A549 (cell line): ENCODE results near the gene TFDP2.

Experiments used
- CEBPB ChIP-seq, 2 experiments: fragments of >200 bp in 1 of 2; sonication (Bioruptor Twin) in 1 of 2; formaldehyde crosslinking in 1 of 2; IDR thresholded peaks; 2 replicates each; pipeline ENCODE4 v1.6.1; 2012 to 2016
- EP300 ChIP-seq, 2 experiments: fragments of >200 bp; sonication (Bioruptor Twin); formaldehyde crosslinking; IDR thresholded peaks; 2 replicates in 1 of 2; 3 replicates in 1 of 2; pipeline ENCODE4 v1.6.1; 2016 to 2017
- POLR2A ChIP-seq: IDR thresholded peaks from 2 replicates; pipeline ENCODE4 v1.6.1; 2012; ENCODE audit warnings: mild to moderate bottlenecking, low read length
- TF ChIP-seq, protein P1 (sequence below): fragments of >200 bp; sonication (Bioruptor Twin); formaldehyde crosslinking; IDR thresholded peaks from 3 replicates; pipeline ENCODE4 v1.5.1; 2016
- TF ChIP-seq, protein P2 (sequence below): fragments of 450-650 bp; IDR thresholded peaks from 2 replicates; pipeline ENCODE4 v1.6.1; 2014; ENCODE audit warnings: antibody characterized with exemption

DNA sequence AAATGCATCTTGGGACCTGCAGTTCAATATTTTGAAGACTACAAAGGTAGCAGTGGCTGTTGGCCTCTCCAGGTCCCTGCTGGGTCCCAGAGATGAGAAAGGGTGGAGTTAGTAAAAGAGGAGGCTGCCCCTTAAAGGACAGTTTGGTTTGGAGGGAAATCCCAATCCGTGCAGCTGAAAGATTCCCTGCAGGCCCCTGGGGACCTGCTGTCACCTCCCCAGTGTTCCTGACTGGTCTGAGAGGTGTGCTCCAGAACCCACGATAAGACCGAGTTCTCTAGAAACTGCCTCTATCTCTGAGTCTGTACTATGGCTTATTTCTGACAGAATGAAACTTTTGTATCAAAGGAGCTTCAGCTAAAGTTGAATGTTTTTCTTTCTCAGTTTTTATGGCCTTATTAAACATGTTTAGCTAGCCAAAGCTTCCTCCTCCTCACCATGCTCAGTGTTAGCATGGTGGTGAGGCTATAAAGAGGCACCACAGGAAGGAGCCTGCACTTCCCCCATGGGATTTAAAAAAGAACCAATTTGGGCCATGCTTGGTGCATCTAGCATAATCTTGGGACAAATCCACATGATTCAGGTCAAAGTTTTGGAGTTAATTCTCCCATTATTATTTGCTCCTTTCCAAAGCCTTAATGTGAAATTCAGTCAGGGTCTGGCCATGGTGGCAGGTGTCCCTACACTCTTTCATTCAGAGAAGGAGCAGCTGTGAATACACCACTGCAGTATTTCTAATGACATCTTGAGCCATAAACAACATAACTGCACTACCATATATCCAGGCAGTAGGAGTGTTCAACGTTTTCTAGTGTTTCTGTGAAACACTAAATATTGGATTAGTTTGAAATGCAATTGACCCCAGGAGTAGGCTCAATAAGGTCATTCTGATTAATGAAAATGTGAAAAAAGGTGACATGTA is 198.5 kb downstream of the TFDP2 start:
- TF ChIP-seq EP300 (IDR thresholded peaks at IDR 0.05): no peak
- TF ChIP-seq, protein P1, sequence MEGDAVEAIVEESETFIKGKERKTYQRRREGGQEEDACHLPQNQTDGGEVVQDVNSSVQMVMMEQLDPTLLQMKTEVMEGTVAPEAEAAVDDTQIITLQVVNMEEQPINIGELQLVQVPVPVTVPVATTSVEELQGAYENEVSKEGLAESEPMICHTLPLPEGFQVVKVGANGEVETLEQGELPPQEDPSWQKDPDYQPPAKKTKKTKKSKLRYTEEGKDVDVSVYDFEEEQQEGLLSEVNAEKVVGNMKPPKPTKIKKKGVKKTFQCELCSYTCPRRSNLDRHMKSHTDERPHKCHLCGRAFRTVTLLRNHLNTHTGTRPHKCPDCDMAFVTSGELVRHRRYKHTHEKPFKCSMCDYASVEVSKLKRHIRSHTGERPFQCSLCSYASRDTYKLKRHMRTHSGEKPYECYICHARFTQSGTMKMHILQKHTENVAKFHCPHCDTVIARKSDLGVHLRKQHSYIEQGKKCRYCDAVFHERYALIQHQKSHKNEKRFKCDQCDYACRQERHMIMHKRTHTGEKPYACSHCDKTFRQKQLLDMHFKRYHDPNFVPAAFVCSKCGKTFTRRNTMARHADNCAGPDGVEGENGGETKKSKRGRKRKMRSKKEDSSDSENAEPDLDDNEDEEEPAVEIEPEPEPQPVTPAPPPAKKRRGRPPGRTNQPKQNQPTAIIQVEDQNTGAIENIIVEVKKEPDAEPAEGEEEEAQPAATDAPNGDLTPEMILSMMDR: no peak
- no peak for TF ChIP-seq POLR2A
- TF ChIP-seq, protein P2, sequence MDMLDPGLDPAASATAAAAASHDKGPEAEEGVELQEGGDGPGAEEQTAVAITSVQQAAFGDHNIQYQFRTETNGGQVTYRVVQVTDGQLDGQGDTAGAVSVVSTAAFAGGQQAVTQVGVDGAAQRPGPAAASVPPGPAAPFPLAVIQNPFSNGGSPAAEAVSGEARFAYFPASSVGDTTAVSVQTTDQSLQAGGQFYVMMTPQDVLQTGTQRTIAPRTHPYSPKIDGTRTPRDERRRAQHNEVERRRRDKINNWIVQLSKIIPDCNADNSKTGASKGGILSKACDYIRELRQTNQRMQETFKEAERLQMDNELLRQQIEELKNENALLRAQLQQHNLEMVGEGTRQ: no peak
- no peak for TF ChIP-seq CEBPB (IDR thresholded peaks at IDR 0.05)
